Stimulated activated CD8-positive, alpha-beta memory T cell treated with anti-CD3 and anti-CD28 coated beads, Interleukin-2, amount 100 ng/mL, for 48 hours (primary cell): ENCODE measurements around the gene FCN3.
A peak's percentile ranks its signal among the peaks of the same experiment; 100 is the strongest.
"Not testable (repeated sequence)": the region's sequence is repeated elsewhere in the genome, so short reads cannot be mapped to it uniquely, and the experiment has no call there.

Experiments
- DNase-seq, 2 donors: peaks; one replicate each; pipeline ENCODE4 v3.0.0-alpha.2; 2020; ENCODE audit warnings: low read depth in 2 of 2

Gene FCN3

GRCh38 chr1:27374362-27375086 is at the start of gene FCN3:
Gene FCN3 (minus strand): TSS chr1:27374824. CDS start chr1:27374818, 6 bp downstream.
- DNase-seq = no peak

GRCh38 chr1:27423709-27424108 is 49.1 kb upstream of the FCN3 start:
- no peak for DNase-seq

GRCh38 chr1:27418326-27419185 is 43.9 kb upstream of the FCN3 start:
- peak; percentile 37 to 38 for DNase-seq

- DNase-seq = no peak
Observed at GRCh38 chr1:27417713-27418112, 43.1 kb upstream of the FCN3 start.

- no peak for DNase-seq
Observed at GRCh38 chr1:27416387-27417111, 41.9 kb upstream of the FCN3 start.

GRCh38 chr1:27414091-27414490 is 39.5 kb upstream of the FCN3 start:
- DNase-seq = no peak

- DNase-seq = no peak
Observed at GRCh38 chr1:27413004-27413403, 38.4 kb upstream of the FCN3 start.

- no peak for DNase-seq
Observed at GRCh38 chr1:27412502-27412901, 37.9 kb upstream of the FCN3 start.

- no peak for DNase-seq
Observed at GRCh38 chr1:27410709-27411108, 36.1 kb upstream of the FCN3 start.

- no peak for DNase-seq
Observed at GRCh38 chr1:27409669-27410068, 35.0 kb upstream of the FCN3 start.

- no peak for DNase-seq
Observed at GRCh38 chr1:27408151-27408550, 33.5 kb upstream of the FCN3 start.

GRCh38 chr1:27406791-27407190 is 32.2 kb upstream of the FCN3 start:
- DNase-seq = not testable (repeated sequence)

GRCh38 chr1:27406362-27406680 is 31.7 kb upstream of the FCN3 start:
- no peak for DNase-seq

GRCh38 chr1:27405598-27406361 is 31.2 kb upstream of the FCN3 start:
- not testable (repeated sequence) for DNase-seq

- DNase-seq = no peak
Observed at GRCh38 chr1:27405074-27405473, 30.4 kb upstream of the FCN3 start.

- DNase-seq = no peak
Observed at GRCh38 chr1:27403931-27404330, 29.3 kb upstream of the FCN3 start.

- DNase-seq = peak in 1 of 2 donors; percentile 23
Observed at GRCh38 chr1:27403065-27403726, 28.6 kb upstream of the FCN3 start.

- no peak for DNase-seq
Observed at GRCh38 chr1:27402349-27402754, 27.7 kb upstream of the FCN3 start.

GRCh38 chr1:27400963-27401341 is 26.3 kb upstream of the FCN3 start:
- DNase-seq = no peak

- DNase-seq = no peak
Observed at GRCh38 chr1:27400082-27400962, 25.7 kb upstream of the FCN3 start.
